ENCODE results near the gene POLG2.

DNA sequence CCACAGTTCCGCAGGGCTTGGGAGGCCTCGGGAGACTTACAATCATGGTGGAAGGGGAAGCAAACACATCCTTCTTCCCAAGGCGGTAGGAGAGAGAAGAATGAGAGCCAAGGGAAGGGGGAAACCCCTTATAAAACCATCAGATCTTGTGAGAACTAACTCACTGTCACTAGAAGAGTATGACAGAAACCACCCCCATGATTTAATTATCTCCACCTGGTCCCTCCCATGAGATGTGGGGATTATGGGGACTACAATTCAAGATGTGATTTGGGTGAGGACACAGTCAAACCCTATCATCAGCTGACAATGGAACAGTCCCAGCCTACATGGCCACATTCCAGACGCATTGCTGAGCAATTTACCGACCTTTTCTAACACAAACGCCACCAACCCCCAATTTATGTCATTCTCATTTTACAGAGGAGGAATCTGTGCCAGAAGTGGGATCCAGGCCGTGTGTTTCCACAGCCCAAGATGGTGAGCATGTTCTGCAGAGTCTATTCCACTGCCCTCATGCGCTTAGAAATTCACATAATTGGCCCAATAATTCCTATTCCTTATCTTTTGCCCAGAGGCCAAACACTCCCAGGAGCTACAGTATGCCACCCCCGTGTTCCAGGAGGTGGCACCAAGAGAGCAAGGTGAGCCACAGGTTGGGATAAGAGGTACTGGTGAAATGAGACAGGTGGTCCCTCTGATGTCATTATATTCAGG lies 30.7 kb downstream of the POLG2 start:
- TF ChIP-seq, protein P1, sequence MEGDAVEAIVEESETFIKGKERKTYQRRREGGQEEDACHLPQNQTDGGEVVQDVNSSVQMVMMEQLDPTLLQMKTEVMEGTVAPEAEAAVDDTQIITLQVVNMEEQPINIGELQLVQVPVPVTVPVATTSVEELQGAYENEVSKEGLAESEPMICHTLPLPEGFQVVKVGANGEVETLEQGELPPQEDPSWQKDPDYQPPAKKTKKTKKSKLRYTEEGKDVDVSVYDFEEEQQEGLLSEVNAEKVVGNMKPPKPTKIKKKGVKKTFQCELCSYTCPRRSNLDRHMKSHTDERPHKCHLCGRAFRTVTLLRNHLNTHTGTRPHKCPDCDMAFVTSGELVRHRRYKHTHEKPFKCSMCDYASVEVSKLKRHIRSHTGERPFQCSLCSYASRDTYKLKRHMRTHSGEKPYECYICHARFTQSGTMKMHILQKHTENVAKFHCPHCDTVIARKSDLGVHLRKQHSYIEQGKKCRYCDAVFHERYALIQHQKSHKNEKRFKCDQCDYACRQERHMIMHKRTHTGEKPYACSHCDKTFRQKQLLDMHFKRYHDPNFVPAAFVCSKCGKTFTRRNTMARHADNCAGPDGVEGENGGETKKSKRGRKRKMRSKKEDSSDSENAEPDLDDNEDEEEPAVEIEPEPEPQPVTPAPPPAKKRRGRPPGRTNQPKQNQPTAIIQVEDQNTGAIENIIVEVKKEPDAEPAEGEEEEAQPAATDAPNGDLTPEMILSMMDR (IDR thresholded peaks at IDR 0.05), result no peak
- no peak for TF ChIP-seq POLR2A (IDR thresholded peaks at IDR 0.05)

All from tibial nerve (tissue), 3 donors.